Stimulated activated naive B cell treated with anti-CD40 and anti-IgM and Interleukin-4, amounts not matched to agents 10 μg/mL and 1 μg/mL and 100 μg/mL, for 72 hours (primary cell): ENCODE measurements around the gene TRIM15.
"Not testable (repeated sequence)": the region's sequence is repeated elsewhere in the genome, so short reads cannot be mapped to it uniquely, and the experiment has no call there.

ENCODE experiments used
- ATAC-seq, 2 donors: fragments of 150-1000 bp; cut with Tn5 transposase; replicated peaks; 2 replicates each; pipeline ENCODE4 v1.10.0; 2021; ENCODE audit warnings: moderate library complexity in 1 of 2
- DNase-seq: peaks from one replicate; pipeline ENCODE4 v3.0.0; 2021
- H3K27ac Mint-ChIP-seq: one replicate; pipeline ENCODE4 v1.8.0; 2022; ENCODE audit warnings: mild to moderate bottlenecking, mixed read lengths
- H3K27me3 Mint-ChIP-seq, 2 donors: one replicate each; pipeline ENCODE4 v1.8.0; 2022; ENCODE audit warnings: mixed read lengths in 2 of 2
- H3K36me3 Mint-ChIP-seq, 2 donors: one replicate each; pipeline ENCODE4 v1.8.0; 2022; ENCODE audit warnings: mixed read lengths in 2 of 2, mild to moderate bottlenecking in 1 of 2
- H3K4me1 Mint-ChIP-seq, 2 donors: one replicate each; pipeline ENCODE4 v1.8.0; 2022; ENCODE audit warnings: mixed read lengths in 2 of 2, mild to moderate bottlenecking in 1 of 2
- H3K4me3 Mint-ChIP-seq, 2 donors: one replicate each; pipeline ENCODE4 v1.8.0; 2022; ENCODE audit warnings: mild to moderate bottlenecking in 2 of 2, mixed read lengths in 2 of 2, moderate library complexity in 1 of 2
- H3K9me3 Mint-ChIP-seq, 2 donors: one replicate each; pipeline ENCODE4 v1.8.0; 2022; ENCODE audit warnings: mixed read lengths in 2 of 2, mild to moderate bottlenecking in 1 of 2

Gene TRIM15

DNA sequence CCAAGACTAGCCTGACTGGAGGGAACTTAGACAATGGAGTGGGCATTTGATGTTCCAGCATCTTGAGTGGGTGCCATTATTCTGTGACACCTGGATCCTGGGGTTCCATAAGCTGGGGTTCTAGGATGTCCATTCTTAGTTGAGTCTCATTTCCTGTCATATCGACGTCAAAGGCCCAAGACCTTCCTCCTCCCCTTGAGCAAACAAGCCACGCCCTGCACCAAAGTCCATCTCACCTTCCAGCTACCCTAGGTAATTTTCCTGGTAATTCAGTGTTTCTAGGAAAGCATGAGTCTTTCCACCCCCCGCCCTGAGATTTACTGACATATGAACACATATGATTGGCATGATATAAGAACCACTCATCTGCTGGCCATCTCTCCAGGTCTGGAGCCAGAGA is 27.6 kb upstream of the TRIM15 start, which contains the start of gene TRIM40:
TRIM40 (plus strand) TSS at position 384 of the 400 bp plus-strand sequence. CDS start 897 bp downstream, outside the sequence.
- H3K4me1 Mint-ChIP-seq, result peaks cover 4% of the 10 kb centered on the region in 2 donors

DNA sequence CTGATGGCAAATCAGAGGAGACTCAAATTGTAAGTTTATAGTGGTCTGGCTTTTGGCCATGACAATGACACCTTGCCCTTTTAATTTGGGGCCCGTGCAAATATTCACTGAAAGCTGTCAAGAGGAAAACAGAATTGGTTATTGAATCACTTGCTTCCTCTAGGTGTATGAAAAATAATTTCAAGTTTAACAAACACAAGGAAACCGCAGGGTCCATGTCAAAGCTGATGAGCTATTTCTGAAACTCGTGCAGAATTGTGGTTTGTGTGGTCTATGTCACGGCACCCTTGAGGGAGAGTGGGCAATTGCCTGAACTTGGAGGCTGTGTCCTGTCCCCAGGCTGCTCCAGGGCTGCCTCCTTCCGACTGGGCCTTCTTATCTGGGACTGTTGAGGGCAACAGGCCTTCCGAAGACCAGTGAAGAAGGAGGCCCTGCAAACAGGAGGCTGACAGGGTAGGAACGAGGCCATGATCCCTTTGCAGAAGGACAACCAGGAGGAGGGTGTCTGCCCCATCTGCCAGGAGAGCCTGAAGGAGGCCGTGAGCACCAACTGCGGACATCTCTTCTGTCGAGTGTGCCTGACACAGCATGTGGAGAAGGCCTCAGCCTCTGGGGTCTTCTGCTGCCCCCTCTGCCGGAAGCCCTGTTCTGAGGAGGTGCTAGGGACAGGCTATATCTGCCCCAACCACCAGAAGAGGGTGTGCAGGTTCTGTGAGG is 26.6 kb upstream of the TRIM15 start:
- no peak for DNase-seq
- Mint-ChIP-seq H3K27me3 (peaks cover 42 to 62% of the 10 kb centered on the region in 2 donors), H3K9me3 (no peaks in the 10 kb centered on the region), H3K36me3 (no peaks in the 10 kb centered on the region), H3K4me1 (no peaks in the 10 kb centered on the region), H3K4me3 (no peak overlapping the region), H3K27ac (no peak overlapping the region)
- ATAC-seq, result peak; percentile 23 to 38

More for the DNA sequence above, 27.6 kb upstream of the TRIM15 start, which contains the start of gene TRIM40:
- peaks cover 42 to 62% of the 10 kb centered on the region in 2 donors for H3K27me3 Mint-ChIP-seq
- H3K36me3 Mint-ChIP-seq, result no peaks in the 10 kb centered on the region
- H3K27ac Mint-ChIP-seq, result no peak within 1 kb of the TSS
- no peak within 1 kb of the TSS for H3K4me3 Mint-ChIP-seq
- no peaks in the 10 kb centered on the region for H3K9me3 Mint-ChIP-seq
- DNase-seq, result no peak
- ATAC-seq, result no peak

DNA sequence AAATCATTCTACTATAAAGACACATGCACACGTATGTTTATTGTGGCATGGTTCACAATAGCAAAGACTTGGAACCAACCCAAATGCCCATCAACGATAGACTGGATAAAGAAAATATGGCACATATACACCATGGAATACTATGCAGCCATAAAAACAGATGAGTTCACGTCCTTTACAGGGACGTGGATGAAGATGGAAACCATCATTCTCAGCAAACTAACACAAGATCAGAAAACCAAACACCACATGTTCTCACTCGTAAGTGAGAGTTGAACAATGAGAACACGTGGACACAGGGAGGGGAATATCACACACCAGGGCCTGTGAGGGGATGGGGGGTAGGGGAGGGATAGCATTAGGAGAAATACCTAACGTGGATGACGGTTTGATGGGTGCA is 23.1 kb upstream of the TRIM15 start:
- not testable (repeated sequence) for DNase-seq, H3K4me3 Mint-ChIP-seq, ATAC-seq, H3K9me3 Mint-ChIP-seq, H3K27ac Mint-ChIP-seq, H3K36me3 Mint-ChIP-seq, H3K4me1 Mint-ChIP-seq
- H3K27me3 Mint-ChIP-seq, result peaks cover 45 to 60% of the 10 kb centered on the region in 2 donors

DNA sequence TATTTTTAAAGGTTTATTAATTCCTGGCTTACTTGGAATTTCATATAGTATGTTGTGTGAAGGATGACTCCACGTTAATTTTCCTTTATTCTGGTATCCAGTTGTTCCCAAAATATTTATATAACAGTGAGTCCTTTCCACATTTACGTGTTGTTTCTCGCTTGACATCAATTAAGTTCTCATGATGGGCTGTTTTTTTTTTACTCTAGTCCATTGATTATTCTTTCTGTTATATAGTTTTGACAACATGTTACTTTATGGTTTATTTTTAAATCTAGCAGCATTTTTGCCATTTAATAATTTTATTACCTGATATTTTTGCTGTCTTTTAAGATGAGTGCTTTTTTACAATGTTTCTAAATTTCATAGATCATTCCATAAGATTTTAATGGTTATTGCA is 20.7 kb upstream of the TRIM15 start:
- no peak for ATAC-seq
- H3K9me3 Mint-ChIP-seq, result no peaks in the 10 kb centered on the region
- H3K4me3 Mint-ChIP-seq, result no peak overlapping the region
- H3K27me3 Mint-ChIP-seq, result peaks cover 40 to 66% of the 10 kb centered on the region in 2 donors
- H3K4me1 Mint-ChIP-seq, result no peaks in the 10 kb centered on the region
- DNase-seq, result no peak
- H3K36me3 Mint-ChIP-seq, result no peaks in the 10 kb centered on the region
- no peak overlapping the region for H3K27ac Mint-ChIP-seq

DNA sequence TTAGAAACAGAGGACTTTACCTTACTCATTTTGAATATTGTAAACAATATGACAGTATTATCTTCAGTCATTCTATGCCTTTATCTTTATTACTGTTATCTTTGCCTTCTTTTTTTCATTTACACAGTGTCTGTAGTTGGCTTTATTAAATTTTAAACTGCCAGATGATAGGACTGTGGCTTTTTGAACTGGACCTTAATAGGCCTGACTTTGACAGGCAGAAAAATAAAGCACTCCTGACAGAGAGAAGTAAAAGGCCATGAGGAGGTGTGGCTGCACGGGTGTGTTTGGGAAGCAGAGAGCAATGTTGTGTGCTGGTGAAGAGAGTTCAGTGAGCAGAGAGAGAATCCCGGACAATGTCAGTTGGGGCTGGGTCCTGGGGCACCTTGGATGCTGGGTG is 19.6 kb upstream of the TRIM15 start:
- Mint-ChIP-seq H3K27me3 (peaks cover 42 to 60% of the 10 kb centered on the region in 2 donors), H3K4me1 (no peaks in the 10 kb centered on the region), H3K27ac (no peak overlapping the region), H3K4me3 (no peak overlapping the region), H3K36me3 (no peaks in the 10 kb centered on the region), H3K9me3 (no peaks in the 10 kb centered on the region)
- DNase-seq (no peak), ATAC-seq (no peak)

DNA sequence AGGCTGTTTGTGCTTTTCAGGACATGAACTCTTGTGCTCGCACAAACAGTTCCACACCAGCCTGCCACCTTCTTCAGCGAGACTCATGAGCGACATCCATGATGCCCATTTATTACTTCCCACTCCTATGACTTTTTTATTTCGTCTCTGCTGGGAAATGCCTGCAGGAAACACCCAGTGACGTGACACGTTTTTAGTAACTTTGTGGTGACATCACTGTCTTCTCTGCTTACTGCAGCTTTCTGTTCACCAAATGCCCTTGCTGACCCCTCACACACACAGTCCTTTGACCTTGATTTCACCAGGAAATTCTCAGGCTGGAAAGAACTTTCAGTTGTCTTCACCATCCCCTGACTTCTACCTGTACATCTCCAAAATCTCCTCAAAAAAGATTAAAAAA is 18.5 kb upstream of the TRIM15 start:
- Mint-ChIP-seq H3K27ac (no peak overlapping the region), H3K9me3 (no peaks in the 10 kb centered on the region), H3K36me3 (no peaks in the 10 kb centered on the region), H3K27me3 (peaks cover 41 to 58% of the 10 kb centered on the region in 2 donors), H3K4me3 (no peak overlapping the region), H3K4me1 (no peaks in the 10 kb centered on the region)
- no peak for ATAC-seq
- DNase-seq, result no peak

DNA sequence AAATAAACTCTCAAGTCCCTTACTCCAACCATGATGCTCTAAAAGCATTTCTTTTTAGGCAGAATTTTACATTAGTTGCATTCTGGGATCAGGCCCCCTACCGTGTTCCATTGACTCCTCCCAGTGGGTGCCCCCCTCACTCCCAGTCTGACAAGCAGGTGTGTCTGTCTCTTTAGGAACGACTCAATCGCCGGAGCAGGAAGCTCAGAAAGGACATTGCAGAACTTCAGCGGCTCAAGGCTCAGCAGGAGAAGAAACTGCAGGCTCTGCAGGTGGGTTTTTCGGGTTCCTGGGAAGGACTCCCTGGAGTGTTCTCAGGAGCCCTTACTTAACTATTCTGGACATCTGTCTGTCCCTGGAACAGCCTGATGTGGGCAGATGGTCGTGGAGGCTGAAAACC is 17.5 kb upstream of the TRIM15 start:
- peaks cover 43 to 58% of the 10 kb centered on the region in 2 donors for H3K27me3 Mint-ChIP-seq
- peaks cover 0 to 4% of the 10 kb centered on the region in 2 donors for H3K4me1 Mint-ChIP-seq
- H3K36me3 Mint-ChIP-seq, result no peaks in the 10 kb centered on the region
- ATAC-seq, result no peak
- no peaks in the 10 kb centered on the region for H3K9me3 Mint-ChIP-seq
- no peak overlapping the region for H3K27ac Mint-ChIP-seq
- H3K4me3 Mint-ChIP-seq, result no peak overlapping the region
- no peak for DNase-seq

DNA sequence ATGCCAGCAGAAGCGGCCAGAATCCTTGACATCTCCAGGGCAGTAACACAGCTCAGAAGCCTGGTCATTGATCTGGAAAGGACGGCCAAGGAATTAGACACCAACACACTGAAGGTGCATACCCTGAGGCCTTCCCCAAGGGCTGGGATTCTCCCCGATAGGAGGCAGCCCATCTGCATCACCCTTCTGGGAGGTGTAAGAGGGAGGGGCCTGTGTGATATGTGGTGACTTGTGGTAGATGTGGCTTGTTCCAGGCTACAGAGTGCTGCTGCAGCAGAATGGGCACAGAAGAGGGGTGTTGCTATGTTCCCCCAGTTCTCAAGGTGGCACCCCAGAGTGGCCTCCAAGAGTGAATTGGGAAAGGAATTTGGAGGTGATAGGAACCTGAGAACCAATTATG is 16.2 kb upstream of the TRIM15 start:
- Mint-ChIP-seq H3K27ac (no peak overlapping the region), H3K4me1 (peaks cover 0 to 4% of the 10 kb centered on the region in 2 donors), H3K4me3 (no peak overlapping the region), H3K27me3 (peaks cover 32 to 50% of the 10 kb centered on the region in 2 donors), H3K9me3 (no peaks in the 10 kb centered on the region), H3K36me3 (no peaks in the 10 kb centered on the region)
- ATAC-seq (no peak), DNase-seq (no peak)

DNA sequence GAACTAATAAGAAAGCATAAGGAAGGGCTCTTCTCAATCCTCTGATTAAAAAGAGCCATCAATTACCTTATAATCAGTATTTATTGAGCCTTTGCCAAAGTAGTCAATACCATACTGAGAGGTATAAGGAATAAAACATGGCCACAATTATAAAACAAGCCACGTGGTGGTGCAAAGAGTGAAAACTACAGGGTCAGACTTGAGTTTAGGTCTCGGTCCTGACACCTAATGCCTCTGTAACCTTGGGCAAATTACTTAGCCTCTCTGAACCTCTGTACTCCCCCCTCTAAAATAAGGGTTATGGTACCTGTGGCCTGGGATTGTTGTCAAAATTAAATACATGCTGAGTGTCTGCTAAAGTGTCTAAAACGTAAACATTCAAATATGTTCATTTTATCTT is 14.1 kb upstream of the TRIM15 start:
- H3K27me3 Mint-ChIP-seq, result peaks cover 41 to 58% of the 10 kb centered on the region in 2 donors
- no peak overlapping the region for H3K4me3 Mint-ChIP-seq
- DNase-seq (no peak), ATAC-seq (no peak)
- H3K27ac Mint-ChIP-seq, result no peak overlapping the region
- H3K4me1 Mint-ChIP-seq, result peaks cover 0 to 5% of the 10 kb centered on the region in 2 donors
- H3K9me3 Mint-ChIP-seq, result no peaks in the 10 kb centered on the region
- no peaks in the 10 kb centered on the region for H3K36me3 Mint-ChIP-seq

DNA sequence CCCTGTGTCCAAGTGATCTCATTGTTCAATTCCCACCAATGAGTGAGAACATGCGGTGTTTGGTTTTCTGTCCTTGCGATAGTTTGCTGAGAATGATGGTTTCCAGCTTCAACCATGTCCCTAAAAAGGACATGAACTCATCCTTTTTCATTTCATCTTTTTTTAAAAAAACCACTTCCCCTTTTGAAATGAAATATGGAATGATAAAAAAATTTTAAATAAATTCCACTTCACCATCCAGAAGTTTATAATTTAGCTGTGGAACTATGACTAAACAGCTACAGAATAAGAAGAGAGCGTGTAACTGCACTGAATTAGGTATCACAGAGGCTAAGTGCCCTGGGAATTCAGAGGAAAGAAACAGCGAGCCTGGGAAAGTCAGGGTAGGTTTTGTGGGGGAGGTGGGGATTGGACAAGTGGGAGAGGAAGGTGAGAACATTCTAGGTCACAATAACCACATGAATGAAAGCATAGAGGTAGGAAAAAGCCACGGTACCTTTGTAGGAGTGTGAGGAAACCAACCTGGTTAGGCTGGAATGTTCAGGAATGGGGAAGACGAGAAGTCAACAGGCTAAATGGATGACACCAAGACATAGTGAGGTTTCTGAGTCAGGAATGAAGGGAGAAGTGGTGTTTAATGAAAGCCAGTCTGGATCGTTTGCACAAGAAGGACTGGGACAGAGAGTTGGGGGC is 13.3 kb upstream of the TRIM15 start:
- no peak overlapping the region for H3K4me3 Mint-ChIP-seq
- no peaks in the 10 kb centered on the region for H3K9me3 Mint-ChIP-seq
- no peak for ATAC-seq
- DNase-seq, result no peak
- H3K27ac Mint-ChIP-seq, result no peak overlapping the region
- peaks cover 0 to 5% of the 10 kb centered on the region in 2 donors for H3K4me1 Mint-ChIP-seq
- H3K27me3 Mint-ChIP-seq, result peaks cover 41 to 63% of the 10 kb centered on the region in 2 donors
- H3K36me3 Mint-ChIP-seq, result no peaks in the 10 kb centered on the region

DNA sequence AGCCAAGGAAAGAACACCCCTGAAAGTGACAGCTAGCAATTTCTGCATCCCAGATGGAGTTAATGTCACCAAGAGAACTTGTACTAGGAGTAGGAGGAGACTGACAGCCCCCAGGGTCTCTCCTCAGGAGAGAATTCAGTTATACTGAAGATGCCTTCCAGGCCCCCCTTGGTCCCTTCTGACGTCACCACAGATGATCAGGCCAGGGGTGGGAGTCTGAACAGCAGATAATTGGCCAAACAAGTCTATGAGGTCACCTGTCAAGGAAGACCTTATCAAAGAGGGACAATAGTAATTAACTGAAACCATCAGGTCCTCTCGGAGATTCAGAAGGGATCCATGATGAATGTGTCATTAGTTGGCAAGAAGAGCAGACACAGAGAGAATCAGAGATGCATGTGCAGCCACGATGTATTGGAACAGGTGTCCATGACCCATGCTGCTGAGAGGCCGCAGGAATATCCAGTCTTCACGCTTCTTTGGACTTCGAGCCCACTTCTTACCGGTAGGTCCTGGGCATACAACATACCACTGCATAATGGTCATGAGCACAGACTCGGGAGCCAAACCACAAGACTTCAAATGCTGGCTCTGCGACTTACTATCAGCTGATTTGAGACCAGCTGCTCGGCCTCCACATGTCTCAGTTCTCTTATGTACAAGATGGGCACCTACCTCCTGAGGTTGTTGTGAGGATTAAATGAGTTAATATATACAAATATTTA is 12.5 kb upstream of the TRIM15 start:
- no peak overlapping the region for H3K27ac Mint-ChIP-seq

DNA sequence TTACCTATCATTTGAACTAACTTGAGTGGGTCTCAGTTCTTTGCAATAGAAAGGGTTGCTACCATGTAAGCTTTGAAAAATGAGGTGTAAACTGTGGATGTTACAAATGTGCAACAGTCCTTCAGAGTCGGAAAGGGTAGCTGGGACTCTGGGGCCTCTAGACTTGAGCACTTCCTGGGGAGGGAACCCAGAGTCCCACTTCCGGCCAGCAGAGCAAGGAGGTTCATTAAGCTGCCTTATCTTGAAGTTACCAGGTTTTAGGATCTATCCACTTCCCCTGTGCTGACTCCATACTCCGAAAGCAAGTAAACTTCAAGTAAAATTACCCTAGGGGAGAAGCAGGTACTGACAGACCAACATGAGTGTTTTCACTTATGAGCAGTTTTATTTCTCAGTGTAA is 11.8 kb upstream of the TRIM15 start:
- DNase-seq (no peak), ATAC-seq (no peak)
- Mint-ChIP-seq H3K4me3 (no peak overlapping the region), H3K36me3 (no peaks in the 10 kb centered on the region), H3K27me3 (peaks cover 42 to 64% of the 10 kb centered on the region in 2 donors), H3K4me1 (peaks cover 0 to 5% of the 10 kb centered on the region in 2 donors), H3K27ac (no peak overlapping the region), H3K9me3 (no peaks in the 10 kb centered on the region)

More for the DNA sequence above, 12.5 kb upstream of the TRIM15 start:
- H3K9me3 Mint-ChIP-seq, result no peaks in the 10 kb centered on the region
- DNase-seq (no peak), ATAC-seq (no peak)
- peaks cover 40 to 63% of the 10 kb centered on the region in 2 donors for H3K27me3 Mint-ChIP-seq
- H3K4me3 Mint-ChIP-seq, result no peak overlapping the region
- no peaks in the 10 kb centered on the region for H3K36me3 Mint-ChIP-seq
- H3K4me1 Mint-ChIP-seq, result peaks cover 0 to 5% of the 10 kb centered on the region in 2 donors

DNA sequence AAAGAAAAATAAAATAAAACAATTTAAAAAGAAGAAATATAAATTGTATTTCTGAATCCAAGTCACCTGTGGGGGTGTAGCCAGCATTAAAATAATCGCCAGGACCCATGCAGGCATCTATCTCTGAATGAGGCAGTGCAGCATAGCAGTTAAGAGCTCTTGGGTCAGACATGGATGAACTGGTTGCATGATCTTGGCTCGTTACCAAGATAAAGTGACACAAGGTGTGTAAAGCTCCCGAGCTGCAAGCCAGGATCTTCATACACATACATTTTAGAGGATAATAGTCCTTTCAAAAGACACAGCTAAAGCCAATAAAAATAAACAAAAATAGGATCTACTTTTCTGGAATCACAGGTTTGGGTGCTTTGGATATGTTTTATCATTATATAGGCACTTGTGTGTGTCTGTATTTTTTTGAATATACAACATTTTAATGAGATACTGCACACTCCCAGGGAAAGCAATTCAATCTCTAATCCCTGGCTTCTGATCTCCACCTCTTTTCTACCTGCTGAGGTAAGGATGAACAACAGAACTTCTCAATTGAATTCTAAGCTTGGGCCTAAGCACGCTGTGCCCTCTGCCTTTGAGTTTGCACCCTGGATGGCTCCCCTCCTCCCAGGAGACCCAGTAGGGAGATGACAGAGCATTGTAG is 11.2 kb upstream of the TRIM15 start:
- Mint-ChIP-seq H3K27me3 (peaks cover 42 to 59% of the 10 kb centered on the region in 2 donors), H3K4me3 (no peak overlapping the region), H3K27ac (no peak overlapping the region), H3K4me1 (peaks cover 0 to 5% of the 10 kb centered on the region in 2 donors), H3K9me3 (no peaks in the 10 kb centered on the region), H3K36me3 (no peaks in the 10 kb centered on the region)
- ATAC-seq (no peak), DNase-seq (no peak)
